ENCODE data around the gene PNMA6E.

The PNMA6E gene

DNA sequence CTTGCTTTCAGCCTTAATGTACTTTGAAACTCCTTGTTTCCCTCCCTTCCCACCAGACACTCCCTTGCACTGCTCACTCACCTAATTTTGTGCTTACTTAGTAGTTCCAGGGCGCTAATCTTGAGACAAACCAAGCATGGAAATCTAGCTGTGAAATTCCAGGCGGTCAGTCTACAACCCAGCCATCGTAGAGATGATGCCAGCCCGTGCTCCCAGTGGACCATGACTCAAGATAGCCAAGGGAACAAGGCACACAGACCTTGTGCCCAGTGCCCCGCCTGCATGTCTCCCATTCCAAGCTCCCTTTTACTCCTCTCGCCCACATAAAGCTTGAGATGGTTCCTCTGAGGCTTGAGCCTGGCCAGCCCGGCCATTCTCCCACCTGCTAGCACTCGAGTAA lies 33.7 kb upstream of the PNMA6E start:
- no peak for DNase-seq

DNA sequence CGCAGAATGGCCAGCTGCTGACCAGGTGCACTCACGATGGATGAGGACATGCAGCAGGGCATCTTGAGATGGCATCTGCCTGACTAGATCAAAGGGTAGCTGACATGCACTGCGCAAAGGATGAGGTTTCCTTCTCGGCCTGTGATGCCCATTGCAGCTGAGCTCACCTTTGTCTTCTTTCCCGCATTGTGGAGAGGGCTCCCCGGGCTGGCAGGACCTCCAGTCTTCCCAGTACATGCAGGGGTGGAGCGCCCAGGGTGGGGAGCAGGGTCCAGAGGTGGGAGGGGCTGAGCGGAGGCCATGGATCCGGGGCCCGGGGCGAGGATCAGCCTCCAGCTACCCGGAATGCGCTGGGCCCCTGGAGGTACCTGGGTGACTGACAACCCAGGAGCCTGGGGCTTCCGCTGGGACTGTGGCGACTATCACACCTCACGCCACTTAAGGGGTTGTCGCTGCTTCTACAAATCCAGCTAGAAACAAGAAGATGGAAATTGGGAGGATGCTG lies 32.7 kb upstream of the PNMA6E start:
- no peak for DNase-seq

DNA sequence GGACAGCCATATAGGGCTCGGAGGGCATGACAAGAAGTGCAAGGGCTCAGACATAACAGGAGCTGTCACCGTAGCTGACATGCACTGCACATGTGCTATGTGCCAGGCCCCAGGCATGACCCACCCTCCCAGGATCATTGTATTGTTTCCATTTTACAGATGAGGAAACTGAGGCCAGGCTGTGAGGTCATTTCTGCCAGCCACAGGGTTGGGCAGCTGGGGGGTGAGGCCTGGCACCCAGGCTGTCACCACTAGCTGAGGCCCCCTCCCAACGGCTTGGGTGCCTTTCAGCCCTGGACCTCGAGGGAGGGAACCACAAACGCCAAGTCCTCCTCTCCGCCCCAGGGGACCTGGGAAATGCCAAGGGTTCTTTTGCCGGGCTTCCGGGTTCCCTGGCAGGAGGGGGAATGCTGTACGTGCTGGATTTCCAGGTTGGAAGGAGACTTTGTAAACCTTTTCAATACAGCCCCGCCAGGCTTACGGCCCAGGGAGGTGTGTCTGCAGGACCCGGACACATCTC lies 32.1 kb upstream of the PNMA6E start:
- DNase-seq, result no peak

DNA sequence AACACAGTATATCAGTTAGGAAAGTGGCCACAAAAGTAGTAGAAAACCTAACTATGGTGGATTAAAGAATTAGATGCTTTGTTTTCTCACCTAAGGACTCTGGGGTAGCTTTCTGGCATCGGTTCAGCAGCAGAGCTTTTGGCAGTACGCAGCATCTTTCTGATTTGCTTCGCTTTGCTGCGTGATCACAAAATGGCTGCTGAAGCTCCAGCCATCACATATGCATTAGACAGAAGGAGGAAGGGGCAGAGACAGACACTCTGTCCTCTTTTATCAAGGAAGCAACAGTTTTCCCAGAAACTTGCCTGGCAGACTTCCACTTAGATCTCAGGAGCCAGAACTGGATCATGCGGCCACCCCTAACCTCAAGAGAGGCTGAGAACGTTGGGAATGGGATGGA lies 29.6 kb upstream of the PNMA6E start:
- DNase-seq, result no peak

DNA sequence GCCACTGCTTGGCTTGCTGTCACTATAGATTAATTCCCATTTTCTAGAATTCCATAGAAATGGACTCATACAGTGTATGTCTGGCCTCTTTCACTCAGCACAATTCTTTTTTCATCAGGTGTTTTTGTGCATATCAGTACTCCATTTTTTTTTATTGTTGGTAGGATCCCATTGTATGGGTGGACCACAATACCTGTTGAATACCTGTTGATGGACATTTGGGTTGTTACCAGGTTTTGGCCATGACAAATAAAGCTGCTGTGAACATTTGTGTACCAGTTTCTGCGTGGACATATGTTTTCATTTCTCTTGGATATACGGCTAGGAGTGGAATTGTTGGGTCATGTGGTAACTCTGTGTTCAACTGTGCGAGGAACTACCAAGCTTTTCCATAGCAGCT lies 25.1 kb upstream of the PNMA6E start:
- DNase-seq, result no peak

DNA sequence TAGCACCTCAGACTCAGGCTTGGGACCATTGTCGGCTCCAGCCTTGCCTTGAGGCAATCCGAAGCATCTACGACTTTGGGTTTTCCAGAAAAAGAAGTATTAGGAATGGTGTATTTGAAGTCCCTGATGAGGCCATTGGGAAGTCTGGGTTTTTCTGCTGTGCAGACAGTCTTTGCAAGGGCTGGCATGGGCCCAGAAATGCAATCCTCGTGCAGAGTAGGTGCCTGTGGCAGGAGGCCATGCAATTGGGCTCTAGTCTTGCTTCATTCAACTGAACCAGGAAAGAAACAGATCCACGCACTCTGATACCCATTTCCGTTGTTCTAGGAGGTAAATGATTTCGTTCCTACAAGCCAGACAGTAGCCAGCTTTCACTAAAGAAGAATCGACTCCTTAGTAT lies 22.5 kb upstream of the PNMA6E start:
- no peak for DNase-seq

DNA sequence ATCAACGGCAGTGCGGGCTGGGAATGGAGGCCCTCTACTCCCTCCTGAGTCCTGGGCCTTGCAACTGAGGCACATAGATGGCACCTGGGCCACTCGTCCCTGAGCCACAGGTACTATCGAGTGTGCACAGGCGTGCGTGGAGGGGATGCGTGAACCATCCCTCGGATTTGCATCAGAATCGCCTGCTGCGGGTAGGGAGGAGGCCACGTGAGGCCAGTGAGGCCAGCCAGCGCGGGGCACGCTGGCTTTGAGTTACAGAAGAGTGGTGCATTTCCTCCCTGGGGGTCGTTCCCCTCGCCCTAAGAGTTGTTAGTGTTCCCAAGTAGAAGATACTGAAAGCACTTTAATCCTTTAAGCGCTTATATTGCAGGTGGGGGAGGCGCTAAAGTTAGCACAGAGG lies 20.7 kb upstream of the PNMA6E start:
- no peak for DNase-seq

DNA sequence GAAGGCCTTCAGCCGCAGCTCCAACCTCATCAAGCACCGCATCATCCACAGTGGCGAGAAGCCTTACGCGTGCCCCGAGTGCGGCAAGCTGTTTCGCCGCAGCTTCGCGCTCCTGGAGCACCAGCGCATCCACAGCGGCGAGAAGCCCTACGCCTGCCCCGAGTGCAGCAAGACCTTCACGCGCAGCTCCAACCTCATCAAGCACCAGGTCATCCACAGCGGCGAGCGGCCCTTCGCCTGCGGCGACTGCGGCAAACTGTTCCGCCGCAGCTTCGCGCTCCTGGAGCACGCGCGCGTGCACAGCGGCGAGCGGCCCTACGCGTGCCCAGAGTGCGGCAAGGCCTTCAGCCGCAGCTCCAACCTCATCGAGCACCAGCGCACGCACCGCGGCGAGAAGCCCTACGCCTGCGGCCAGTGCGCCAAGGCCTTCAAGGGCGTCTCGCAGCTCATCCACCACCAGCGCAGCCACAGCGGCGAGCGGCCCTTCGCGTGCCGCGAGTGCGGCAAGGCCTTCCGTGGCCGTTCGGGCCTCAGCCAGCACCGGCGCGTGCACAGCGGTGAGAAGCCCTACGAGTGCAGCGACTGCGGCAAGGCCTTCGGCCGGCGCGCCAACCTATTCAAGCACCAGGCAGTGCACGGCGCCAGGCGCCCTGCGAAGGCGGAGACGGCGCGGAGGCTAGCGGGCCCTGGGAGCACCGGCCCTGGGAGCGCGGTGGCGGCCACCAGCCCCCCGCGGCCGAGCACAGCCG lies 19.9 kb upstream of the PNMA6E start:
- no peak for DNase-seq

DNA sequence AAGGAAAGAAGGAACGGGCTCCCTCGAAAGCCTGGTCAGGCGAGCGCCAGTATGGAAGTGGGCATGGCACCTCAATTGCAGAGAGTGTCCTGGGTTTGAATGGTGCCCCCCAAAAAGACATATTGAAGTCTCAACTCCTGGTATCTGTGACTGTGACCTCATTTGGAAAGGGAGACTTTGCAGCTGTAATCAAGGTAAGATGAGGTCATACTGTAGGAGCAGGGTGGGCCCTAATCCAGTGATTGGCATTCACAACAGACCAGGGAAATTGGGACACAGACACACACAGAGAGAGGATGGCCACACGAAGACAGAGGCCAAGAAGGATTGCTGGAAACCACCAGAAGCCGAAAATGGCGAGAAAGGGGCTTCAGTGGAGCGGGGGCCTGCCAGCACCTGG lies 16.5 kb upstream of the PNMA6E start:
- DNase-seq, result no peak

DNA sequence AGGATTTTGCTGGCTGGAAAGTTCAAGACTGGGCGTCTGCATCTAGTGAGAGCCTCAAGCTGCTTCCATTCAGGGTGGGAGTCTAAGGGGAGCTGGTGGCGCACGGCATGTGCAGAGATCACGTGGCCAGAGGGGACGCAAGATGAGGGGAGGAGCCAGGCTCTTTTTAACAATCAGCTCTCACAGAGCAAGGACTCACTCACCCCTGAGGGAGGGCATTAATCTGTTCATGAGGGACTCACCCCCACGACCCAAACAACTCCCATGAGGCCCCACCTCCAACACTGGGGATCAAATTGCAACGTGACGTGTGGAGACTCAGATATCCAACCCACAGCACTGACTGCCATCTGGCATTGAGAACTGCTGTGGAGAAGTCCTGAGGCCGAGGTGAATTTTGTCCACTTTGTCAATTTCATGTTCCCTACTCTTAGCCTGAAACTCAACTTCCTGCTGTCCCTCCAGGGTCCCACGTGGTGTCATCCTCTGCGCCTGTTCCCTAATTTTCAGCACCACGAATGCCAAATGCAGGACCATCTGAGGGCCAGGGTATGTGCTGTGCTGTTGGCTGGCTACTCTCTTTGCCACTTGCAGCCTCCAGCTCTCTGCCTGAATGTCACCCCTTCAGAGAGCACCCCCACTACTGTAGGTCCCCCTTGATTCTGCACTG lies 15.8 kb upstream of the PNMA6E start:
- DNase-seq, result no peak

DNA sequence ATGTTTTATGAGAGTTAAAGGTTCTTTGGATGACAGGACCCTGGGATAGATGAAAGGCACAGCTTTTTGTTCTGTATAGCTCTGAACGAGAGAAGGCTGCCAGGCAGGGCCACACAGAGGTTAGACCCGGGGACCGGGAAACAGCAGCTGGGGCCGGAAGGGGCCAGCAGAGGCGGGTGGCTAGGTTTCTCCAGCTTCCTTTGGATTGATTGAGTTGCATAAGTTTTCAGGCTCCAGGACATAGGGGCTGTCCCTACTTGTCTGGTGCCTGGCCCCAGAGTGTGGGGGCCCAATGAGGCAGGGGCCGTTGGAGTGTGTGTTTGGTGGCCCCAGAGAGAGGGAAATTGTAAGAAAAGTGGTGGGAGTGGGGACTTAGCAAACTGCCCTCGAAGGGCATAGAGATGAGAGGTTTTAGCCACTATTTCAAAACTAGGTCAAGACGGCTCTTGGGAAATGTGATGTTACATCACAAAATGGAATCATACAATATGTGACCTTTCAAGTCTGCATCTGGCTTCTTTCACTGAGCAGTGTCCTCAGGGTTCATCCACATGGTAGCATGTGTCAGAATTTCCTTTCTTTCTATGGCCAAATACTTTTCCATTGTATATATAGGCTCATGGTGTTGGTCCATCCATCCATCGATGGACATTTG lies 13.8 kb upstream of the PNMA6E start:
- DNase-seq, result no peak

DNA sequence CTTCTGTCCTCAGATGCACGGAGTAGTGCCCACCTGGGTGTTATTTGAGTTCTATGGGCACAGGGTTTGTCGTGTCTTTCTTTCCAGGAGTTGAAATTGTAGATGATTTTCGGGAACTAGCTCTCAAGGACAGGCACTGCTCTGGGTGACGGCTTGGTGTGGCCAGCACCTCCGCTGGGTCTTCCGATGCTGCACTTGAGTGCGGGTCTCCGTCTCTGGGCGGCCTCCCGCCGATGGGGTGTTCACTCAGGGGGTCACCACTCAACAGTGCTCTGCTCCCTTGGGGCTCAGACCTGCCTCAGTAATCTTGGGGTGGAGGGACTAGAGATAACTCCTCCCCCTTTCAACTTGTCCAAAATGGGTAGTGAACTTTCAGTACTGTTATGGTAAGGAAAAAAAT lies 12.6 kb upstream of the PNMA6E start:
- DNase-seq, result no peak

DNA sequence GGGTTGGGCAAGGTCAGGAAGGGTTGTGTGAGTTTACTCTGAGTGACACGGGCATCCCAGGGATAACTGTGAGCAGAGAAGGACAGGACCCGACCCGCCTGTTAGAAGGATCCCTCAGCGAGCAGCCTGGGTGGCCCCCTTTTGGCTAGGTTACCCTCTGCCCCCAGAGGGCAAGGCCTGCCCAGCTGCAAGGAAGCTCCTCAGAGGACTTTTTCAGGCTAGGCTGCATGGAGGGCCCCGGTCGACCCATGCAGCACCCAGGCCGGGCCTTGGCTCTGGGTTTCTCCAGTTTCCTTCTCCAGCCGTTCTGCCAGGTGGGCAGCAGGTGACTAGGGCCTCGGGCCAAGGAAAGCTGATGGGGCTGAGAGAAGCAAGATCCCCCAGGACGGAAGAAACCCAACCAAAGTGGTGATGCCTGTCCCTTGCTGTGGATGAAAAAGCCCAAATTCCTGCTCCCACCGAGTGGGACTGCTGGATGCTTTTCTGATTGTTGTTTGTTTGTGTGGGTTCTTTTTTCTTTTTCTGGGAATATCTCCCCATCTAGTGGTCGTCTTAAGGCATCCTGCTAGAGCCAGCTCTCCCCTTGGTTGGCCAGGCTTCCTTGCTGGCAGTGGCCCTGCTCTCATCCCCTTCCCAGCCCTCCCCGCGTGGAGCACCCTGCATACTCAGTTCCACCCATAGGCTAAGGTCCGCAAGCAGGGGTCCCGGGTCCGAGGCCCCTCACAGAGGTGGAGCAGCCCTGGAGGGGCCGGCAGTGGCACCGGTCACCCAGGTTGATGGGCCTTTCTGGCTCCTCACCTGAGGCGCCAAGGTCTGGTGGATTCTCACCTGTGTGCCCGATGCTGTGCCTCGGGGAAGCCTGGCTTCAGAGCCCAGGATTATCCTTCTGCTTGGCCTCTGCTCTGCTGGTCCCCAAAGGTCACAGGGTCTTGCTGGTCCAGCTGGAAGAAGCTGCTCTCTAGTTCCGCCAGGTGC lies 11.9 kb upstream of the PNMA6E start:
- DNase-seq, result no peak

DNA sequence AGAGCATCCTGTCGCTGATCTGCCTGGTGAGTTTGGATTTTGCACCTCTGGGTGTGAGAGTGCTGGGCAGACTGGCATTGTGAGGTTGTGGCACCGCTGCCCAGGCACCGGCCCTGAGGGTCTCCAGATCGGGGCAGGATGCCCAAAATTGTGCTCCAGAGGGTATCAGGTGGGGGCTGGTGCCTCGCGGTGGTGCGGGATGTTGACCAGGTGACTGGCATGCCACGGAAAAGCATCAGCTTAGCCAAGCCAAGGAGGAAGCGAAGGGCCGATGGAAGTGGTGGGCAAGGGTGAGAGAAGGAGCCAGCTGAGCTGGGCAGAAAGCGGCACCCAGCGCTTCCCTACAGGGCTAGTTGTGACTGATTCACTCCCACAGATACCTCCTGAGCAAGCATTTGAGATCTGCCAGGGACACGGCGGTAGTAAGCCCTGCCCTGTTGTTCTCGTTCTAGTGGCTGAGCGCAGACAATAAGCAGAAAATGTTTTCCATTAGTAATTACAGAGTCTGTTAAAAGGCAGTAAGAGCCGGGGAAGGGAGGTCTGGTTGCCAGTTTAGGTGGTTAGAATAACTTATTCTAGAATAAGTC lies 10.9 kb upstream of the PNMA6E start:
- no peak for DNase-seq

DNA sequence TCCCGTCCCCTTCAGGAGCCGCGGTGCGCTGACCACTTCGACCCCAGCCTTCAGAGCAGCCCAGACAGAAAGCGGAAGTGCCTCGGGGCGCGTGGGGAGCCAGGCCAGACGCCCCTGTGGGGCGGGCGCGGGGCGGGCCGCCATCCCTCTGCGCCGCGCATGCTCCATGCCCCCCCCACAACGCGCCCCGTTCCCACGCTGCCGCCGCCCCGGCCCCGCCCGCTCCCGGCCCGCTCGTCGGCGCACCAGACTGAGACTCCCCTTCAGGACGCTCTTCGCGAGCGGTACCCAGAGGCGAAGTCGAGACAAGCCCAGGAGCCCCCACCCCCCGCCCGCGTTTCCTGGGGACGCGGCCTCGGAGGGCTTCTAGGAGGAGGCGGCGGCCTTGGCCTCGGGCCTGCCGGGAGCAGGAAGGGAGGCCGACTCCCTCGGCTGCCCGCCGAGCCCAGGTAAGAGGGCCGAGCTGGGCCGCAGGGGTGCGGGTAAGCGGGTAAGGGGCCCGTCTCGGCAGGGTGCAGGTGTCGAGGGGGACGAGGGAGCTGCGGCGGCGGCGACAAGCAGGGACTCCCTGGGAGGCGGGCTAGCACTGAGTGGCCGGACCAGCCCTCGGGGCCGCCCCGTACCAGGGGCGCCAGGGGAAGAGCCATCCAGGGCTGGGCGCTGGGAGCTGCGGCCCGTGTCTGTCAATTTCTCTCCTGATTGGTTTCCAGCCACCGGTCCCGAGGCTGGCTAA lies 10.3 kb upstream of the PNMA6E start, which contains the start of gene ZFP92:
Gene ZFP92 (plus strand): TSS at position 218 of the 733 bp plus-strand sequence. CDS start 6,851 bp downstream, outside the sequence.
- no peak for DNase-seq

DNA sequence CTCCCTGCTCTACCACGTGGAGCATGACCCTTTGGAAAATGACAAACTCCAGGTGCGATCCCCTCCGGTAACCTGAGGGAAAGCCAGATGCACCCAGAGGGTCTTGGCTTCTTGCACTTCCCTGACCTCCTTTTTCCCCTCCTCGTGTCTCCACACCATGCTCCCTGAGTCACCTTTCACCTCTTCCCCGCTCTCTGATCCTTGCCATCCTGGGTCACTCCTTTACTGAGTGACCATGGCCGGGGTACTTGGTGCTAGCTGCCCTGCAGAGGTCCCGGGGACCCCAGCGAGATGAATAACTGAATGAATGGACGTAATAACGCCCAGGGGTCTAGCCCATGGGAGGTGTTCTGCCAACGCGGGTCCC lies 9.7 kb upstream of the PNMA6E start:
- DNase-seq, result no peak

DNA sequence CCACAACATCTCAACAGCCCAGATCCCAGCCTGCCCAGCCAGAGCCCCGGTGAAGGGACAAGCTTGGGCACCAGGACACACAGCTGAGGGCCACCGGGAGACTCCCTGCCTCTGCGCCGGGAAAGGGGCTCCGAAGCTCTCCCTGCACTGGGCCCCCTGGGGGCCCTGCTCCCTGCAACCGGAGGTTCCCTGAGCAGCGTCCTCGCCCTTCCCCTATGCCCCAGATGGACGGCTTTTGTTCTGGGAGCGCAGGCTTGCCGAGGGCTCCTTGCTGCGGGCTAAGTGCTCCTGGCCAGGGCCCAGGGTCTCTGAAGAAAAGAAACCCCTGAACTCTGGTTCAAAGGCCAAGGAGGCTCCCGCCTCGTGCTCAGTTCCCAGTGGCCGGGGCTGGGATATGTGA lies 9.2 kb upstream of the PNMA6E start:
- no peak for DNase-seq

DNA sequence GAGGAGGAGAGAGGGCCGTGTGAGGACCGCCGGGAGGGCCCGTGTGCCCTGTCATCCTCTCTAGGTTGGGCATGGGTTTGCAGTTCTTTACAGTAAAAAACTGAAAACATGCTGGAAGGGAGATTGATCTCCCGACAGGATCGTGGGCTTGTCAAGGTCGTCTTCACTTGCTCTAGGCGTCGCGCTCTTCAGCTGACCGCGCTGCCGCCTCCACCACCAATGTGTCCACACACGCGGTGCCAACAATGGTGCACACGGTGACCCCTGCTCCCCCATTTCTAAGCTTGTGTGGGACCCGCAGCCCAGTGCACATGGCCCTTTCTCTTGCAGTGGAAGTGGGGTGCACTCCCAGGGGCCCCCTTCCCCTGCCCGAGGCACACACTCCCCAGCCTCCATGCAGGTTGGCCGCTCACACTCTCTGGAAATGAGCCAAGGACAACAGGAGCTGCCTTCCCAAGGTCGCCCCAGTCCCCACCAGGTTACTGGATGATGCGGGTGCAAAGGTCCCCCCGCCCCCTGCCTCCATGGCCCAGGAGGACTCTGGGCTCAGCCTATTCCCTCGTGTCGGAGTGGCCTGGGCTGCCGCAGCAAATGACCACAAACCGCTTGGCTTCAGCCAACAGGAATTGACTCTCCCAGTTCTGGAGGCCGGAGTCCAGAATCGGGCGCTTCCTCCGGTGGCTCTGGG lies 8.4 kb upstream of the PNMA6E start:
- no peak for DNase-seq

DNA sequence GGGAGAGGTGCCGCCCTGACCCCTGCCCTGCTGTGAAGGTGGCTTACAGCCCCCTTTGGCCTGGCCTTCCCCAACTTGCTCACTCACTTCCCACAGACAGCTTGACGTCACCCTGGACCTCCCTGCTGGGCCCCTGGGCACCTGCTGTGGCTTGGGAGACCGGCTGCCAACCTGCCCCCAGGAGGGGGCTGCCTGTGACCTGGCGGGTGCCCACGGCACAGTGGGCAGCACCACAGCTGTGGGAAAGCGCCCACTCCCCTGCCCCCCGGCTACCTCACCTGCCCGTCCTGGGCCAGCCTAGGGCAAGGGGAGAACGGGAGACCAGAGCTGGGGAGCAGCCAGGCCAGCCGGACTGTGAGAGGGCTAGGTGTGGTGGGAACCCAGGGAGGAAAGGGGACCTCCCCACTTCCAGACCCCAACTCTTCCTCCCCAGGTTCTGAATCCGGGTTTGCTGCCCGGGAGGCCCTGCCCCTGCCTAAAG lies 7.8 kb upstream of the PNMA6E start:
- no peak for DNase-seq

DNA sequence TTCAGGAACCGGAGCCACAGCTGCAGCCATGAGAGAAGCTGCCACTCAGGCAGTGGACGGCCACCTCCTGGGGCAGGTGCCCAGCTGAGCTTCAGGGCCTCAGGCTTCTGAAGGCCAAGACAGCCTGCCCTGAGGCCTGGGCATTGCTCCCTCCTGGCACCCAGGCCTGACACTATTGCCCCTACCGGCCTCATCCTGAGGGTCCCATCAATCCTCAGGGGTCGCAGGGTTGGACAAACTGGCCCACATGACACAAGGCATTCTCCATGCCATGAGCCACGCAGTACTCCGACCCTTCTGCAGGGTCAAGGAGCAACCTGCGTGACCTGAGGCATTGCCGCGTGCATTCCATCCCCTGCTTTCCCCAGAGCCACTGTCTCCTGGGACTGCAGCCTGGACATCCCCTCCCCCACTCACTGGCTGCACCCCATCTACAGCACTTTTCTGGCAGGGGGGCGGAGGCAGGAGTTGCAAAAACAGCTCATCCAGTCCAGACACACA lies 7.1 kb upstream of the PNMA6E start:
- no peak for DNase-seq
